ENCODE data around the gene ATP2A3.

ATP2A3 gene

DNA sequence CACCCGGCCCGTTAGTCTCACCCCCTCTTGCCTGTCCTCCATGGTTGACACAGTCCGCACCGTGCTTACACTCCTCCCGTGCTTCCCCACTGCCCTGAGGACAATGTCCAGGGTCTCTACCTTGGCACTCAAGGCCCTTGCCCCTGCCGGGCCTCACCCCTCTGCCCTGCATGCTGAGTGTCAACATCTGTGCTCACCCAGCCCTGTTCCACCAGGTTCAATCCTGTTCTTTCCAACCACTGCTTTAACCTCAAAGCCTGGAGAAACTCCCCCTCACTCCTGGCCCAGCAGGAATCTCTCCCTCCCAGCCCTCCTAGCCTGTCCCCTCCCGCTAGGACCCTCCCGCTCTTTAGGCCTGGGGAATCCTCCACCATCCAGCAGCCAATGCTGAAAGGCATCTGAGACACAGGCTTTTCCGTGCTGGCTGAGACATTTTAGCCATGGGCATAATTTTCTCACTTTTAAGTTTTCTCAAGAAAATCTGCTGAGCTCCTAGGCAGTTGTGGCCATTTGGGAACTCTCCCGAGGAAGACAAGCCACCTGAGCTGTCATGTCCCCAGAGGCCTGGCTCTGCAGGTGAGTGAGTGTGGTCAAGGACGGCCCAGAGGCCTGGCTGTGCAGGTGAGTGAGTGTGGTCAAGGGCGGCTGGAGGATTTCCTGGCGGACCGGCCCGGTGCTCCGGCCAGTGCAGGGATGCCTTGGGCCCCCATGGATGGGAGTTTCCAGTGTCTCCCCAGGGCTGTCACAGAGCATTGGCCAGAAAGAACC lies 37.2 kb downstream of the ATP2A3 start:
- Histone ChIP-seq H3F3A (ENCODE audit: insufficient read depth, low read length) (no peaks in the 10 kb centered on the region), H3K36me3 (ENCODE audit: insufficient read depth, low read length) (peaks cover 76% of the 10 kb centered on the region), H4K20me1 (ENCODE audit: insufficient read depth, low read length) (no peaks in the 10 kb centered on the region), H3K9ac (ENCODE audit: low read length) (no peak overlapping the region), H3K4me3 (ENCODE audit: low read depth, low read length, poor library complexity, severe bottlenecking) (no peak overlapping the region), H3K27ac (ENCODE audit: low read depth, low read length, poor library complexity, severe bottlenecking) (no peak overlapping the region), H3K9me2 (ENCODE audit: low read depth, low read length) (no peaks in the 10 kb centered on the region), H3K79me2 (ENCODE audit: insufficient read depth, low read length) (no peaks in the 10 kb centered on the region), H3K4me2 (ENCODE audit: low read length) (no peak overlapping the region), H3K9me3 (ENCODE audit: low read length) (no peaks in the 10 kb centered on the region), H3K4me1 (ENCODE audit: insufficient read depth, low read length, severe bottlenecking) (peaks cover 7% of the 10 kb centered on the region), H2AFZ (ENCODE audit: low read length) (no peak overlapping the region), H3K27me3 (ENCODE audit: insufficient read depth, low read length) (no peaks in the 10 kb centered on the region)
- TF ChIP-seq, protein P1, sequence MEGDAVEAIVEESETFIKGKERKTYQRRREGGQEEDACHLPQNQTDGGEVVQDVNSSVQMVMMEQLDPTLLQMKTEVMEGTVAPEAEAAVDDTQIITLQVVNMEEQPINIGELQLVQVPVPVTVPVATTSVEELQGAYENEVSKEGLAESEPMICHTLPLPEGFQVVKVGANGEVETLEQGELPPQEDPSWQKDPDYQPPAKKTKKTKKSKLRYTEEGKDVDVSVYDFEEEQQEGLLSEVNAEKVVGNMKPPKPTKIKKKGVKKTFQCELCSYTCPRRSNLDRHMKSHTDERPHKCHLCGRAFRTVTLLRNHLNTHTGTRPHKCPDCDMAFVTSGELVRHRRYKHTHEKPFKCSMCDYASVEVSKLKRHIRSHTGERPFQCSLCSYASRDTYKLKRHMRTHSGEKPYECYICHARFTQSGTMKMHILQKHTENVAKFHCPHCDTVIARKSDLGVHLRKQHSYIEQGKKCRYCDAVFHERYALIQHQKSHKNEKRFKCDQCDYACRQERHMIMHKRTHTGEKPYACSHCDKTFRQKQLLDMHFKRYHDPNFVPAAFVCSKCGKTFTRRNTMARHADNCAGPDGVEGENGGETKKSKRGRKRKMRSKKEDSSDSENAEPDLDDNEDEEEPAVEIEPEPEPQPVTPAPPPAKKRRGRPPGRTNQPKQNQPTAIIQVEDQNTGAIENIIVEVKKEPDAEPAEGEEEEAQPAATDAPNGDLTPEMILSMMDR (IDR thresholded peaks at IDR 0.05; ENCODE audit: low read length): no peak
- no peak for TF ChIP-seq EZH2 (IDR thresholded peaks at IDR 0.05; ENCODE audit: borderline replicate concordance, low read length)

DNA sequence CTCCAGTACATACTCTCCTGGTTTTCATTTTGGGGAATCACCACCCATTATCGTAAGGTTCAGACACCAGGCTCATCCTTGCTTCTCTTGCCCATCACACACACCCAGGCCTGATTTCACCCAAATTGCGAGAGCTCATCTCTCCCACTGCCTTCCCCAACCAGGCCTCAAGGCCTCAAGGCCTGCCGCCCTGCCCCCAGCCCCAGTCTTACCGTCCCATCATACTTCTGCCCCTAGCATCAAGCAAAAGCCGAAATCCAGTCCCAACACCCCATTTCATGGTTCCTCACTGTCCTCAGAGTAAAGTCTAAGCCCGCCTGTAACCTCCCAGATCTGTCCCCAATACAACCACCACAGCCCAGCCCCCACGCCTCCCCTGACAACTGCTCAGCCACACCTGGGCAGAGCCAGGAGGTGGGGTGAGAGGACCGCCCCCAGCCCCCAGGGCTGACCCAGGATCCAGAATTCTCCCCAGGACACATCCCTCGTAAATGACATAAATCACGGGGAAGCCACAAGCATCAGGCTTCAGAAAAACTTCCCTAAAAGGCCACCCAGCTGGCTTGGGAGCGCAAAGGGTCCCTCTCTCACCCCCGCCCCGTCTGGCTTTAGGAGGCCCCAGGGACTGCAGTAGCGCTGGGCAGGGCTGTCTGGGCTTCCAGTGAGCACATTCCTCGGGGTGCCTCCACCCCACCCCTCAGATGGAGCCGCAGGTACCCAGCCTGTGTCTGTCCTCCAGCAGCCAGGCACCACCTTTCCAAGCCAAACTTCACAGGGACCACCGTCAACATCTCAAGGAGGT lies 38.4 kb downstream of the ATP2A3 start:
- no peaks in the 10 kb centered on the region for H3K9me2 ChIP-seq (ENCODE audit: low read depth, low read length)
- H3K27ac ChIP-seq (ENCODE audit: low read depth, low read length, poor library complexity, severe bottlenecking): no peak overlapping the region
- no peak overlapping the region for H3K9ac ChIP-seq (ENCODE audit: low read length)
- TF ChIP-seq, protein P1 (IDR thresholded peaks at IDR 0.05; ENCODE audit: low read length): no peak
- no peak for TF ChIP-seq EZH2 (IDR thresholded peaks at IDR 0.05; ENCODE audit: borderline replicate concordance, low read length)
- H3K4me3 ChIP-seq (ENCODE audit: low read depth, low read length, poor library complexity, severe bottlenecking): no peak overlapping the region
- no peaks in the 10 kb centered on the region for H4K20me1 ChIP-seq (ENCODE audit: insufficient read depth, low read length)
- H3K36me3 ChIP-seq (ENCODE audit: insufficient read depth, low read length): peaks cover 66% of the 10 kb centered on the region
- no peaks in the 10 kb centered on the region; the same call in 1 of the 2 replicates for H3K27me3 ChIP-seq (ENCODE audit: insufficient read depth, low read length)
- peaks cover 7% of the 10 kb centered on the region for H3K4me1 ChIP-seq (ENCODE audit: insufficient read depth, low read length, severe bottlenecking)
- no peaks in the 10 kb centered on the region for H3K9me3 ChIP-seq (ENCODE audit: low read length)
- no peaks in the 10 kb centered on the region for H3F3A ChIP-seq (ENCODE audit: insufficient read depth, low read length)
- H3K4me2 ChIP-seq (ENCODE audit: low read length): no peak overlapping the region
- H3K79me2 ChIP-seq (ENCODE audit: insufficient read depth, low read length): no peaks in the 10 kb centered on the region
- H2AFZ ChIP-seq (ENCODE audit: low read length): no peak overlapping the region

DNA sequence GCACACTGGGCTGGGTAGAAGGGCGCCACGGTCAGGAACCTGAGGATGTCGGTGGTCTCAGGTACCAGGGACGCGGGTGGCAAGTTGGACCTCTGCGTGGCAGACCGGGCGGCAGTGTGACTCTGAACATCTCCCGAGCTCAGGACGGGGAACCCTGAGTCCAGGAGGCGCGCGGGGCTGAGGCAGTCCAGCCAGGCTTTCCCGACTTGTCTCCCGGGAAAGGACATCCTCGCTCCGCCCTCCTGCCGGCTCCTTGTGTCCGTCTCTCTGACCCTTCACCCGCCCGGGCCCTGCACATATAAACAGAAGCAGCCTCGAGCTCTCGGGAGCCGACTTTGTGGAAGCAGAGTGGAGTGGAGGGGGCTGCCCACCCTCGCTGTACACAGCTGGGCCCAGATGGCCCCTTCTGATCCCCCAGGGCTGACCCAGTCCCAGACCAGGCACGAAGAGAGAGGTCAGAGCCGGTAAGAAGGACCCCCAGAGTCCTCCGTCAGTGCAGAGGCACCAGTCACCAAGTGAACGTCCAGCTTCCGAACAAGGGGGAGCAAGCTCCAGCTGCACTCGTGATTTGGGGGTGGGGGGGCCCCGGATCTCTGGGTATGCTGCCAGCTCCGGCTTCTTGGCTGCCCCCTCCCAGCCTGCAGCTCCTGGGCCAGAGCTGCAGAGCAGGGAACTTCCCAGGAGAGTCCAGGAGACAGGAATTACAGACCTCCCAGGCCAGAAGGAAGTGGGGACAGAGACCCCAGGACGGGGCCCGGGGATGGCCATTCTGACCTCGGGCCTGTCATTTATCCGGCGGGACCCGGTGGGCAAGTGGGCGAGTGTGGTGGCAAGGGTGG lies 39.5 kb downstream of the ATP2A3 start:
- Histone ChIP-seq H3K4me1 (ENCODE audit: insufficient read depth, low read length, severe bottlenecking) (peaks cover 7% of the 10 kb centered on the region), H3F3A (ENCODE audit: insufficient read depth, low read length) (no peaks in the 10 kb centered on the region), H2AFZ (ENCODE audit: low read length) (no peak overlapping the region), H3K9ac (ENCODE audit: low read length) (no peak overlapping the region), H3K9me3 (ENCODE audit: low read length) (no peaks in the 10 kb centered on the region), H3K36me3 (ENCODE audit: insufficient read depth, low read length) (peaks cover 54% of the 10 kb centered on the region), H3K27ac (ENCODE audit: low read depth, low read length, poor library complexity, severe bottlenecking) (no peak overlapping the region), H3K9me2 (ENCODE audit: low read depth, low read length) (no peaks in the 10 kb centered on the region), H4K20me1 (ENCODE audit: insufficient read depth, low read length) (no peaks in the 10 kb centered on the region), H3K4me2 (ENCODE audit: low read length) (no peak overlapping the region), H3K27me3 (ENCODE audit: insufficient read depth, low read length) (no peaks in the 10 kb centered on the region; the same call in 1 of the 2 replicates), H3K79me2 (ENCODE audit: insufficient read depth, low read length) (no peaks in the 10 kb centered on the region), H3K4me3 (ENCODE audit: low read depth, low read length, poor library complexity, severe bottlenecking) (no peak overlapping the region)
- no peak for TF ChIP-seq EZH2 (IDR thresholded peaks at IDR 0.05; ENCODE audit: borderline replicate concordance, low read length)
- TF ChIP-seq, protein P1 (IDR thresholded peaks at IDR 0.05; ENCODE audit: low read length): no peak

Data from OCI-LY1 (cell line).